Body of pancreas (tissue), 4 donors: Measurements from ENCODE around the gene CXCR4.

Source experiments
- POLR2A ChIP-seq, 3 donors: fragments of 450-650 bp; IDR thresholded peaks; one replicate each; pipeline ENCODE4 v1.6.1; 2016; ENCODE audit warnings: antibody characterized with exemption in 3 of 3, mild to moderate bottlenecking in 2 of 3
- TF ChIP-seq, protein P1 (sequence below), 7 experiments: fragments of 450-650 bp in 4 of 7; fragments of 200-600 bp in 3 of 7; sonication (generic) in 3 of 7; IDR thresholded peaks; one replicate each; pipeline ENCODE4 v1.5.1; 2016 to 2019; ENCODE audit warnings: antibody characterized with exemption in 7 of 7

DNA sequence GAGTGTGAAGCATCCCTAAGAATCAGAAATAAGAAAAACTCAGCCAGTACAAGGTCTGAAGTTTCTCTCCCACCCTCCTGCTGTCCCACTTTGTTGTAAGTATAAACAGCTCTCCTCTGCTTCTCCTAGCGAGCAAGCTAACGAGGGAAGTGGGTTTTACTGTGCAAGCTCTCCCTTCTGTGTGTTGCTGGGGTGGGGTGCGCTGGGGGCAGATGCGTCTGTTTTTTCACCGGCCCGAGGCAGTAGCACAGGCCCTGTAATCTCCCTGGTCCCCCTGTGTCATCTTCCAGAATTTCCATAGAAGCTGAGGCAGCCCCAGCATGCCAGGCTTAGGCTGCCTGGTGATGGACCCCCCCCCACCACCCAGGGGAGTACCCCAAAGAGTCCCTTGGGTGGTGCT, 9.4 kb upstream of the CXCR4 start:
- TF ChIP-seq, protein P1, sequence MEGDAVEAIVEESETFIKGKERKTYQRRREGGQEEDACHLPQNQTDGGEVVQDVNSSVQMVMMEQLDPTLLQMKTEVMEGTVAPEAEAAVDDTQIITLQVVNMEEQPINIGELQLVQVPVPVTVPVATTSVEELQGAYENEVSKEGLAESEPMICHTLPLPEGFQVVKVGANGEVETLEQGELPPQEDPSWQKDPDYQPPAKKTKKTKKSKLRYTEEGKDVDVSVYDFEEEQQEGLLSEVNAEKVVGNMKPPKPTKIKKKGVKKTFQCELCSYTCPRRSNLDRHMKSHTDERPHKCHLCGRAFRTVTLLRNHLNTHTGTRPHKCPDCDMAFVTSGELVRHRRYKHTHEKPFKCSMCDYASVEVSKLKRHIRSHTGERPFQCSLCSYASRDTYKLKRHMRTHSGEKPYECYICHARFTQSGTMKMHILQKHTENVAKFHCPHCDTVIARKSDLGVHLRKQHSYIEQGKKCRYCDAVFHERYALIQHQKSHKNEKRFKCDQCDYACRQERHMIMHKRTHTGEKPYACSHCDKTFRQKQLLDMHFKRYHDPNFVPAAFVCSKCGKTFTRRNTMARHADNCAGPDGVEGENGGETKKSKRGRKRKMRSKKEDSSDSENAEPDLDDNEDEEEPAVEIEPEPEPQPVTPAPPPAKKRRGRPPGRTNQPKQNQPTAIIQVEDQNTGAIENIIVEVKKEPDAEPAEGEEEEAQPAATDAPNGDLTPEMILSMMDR (IDR thresholded peaks at IDR 0.05) = no peak
- no peak for TF ChIP-seq POLR2A (IDR thresholded peaks at IDR 0.05)
